ENCODE results near the gene ILF3.

Gene ILF3

GRCh38 chr19:10723591-10723990 is 69.4 kb downstream of the ILF3 start:
- H3K4me3 ChIP-seq (ENCODE audit: low read depth, low read length): no peak overlapping the region
- no peak for TF ChIP-seq CTCF (IDR thresholded peaks at IDR 0.05; ENCODE audit: low read depth, low read length)

GRCh38 chr19:10724573-10725071 is 70.5 kb downstream of the ILF3 start:
- H3K4me3 ChIP-seq (ENCODE audit: low read depth, low read length): no peak overlapping the region
- TF ChIP-seq CTCF (IDR thresholded peaks at IDR 0.05; ENCODE audit: low read depth, low read length): no peak

GRCh38 chr19:10725415-10725814 is 71.3 kb downstream of the ILF3 start:
- no peak for TF ChIP-seq CTCF (IDR thresholded peaks at IDR 0.05; ENCODE audit: low read depth, low read length)
- no peak overlapping the region for H3K4me3 ChIP-seq (ENCODE audit: low read depth, low read length)

- H3K4me3 ChIP-seq (ENCODE audit: low read depth, low read length): no peak overlapping the region
- no peak for TF ChIP-seq CTCF (IDR thresholded peaks at IDR 0.05; ENCODE audit: low read depth, low read length)
Observed at GRCh38 chr19:10726268-10726667, 72.1 kb downstream of the ILF3 start.

- no peak overlapping the region for H3K4me3 ChIP-seq (ENCODE audit: low read depth, low read length)
- TF ChIP-seq CTCF (IDR thresholded peaks at IDR 0.05; ENCODE audit: low read depth, low read length): no peak
Observed at GRCh38 chr19:10727685-10728201, 73.6 kb downstream of the ILF3 start.

- no peak overlapping the region for H3K4me3 ChIP-seq (ENCODE audit: low read depth, low read length)
- TF ChIP-seq CTCF (IDR thresholded peaks at IDR 0.05; ENCODE audit: low read depth, low read length): no peak
Observed at GRCh38 chr19:10729411-10729810, 75.3 kb downstream of the ILF3 start.

GRCh38 chr19:10730932-10731331 is 76.8 kb downstream of the ILF3 start:
- TF ChIP-seq CTCF (IDR thresholded peaks at IDR 0.05; ENCODE audit: low read depth, low read length): no peak
- no peak overlapping the region for H3K4me3 ChIP-seq (ENCODE audit: low read depth, low read length)

Measured in WI38 (cell line).